Endothelial cell of umbilical vein (primary cell): ENCODE results near the gene AK5. TPM values are rescaled to one million over a fixed set of nuclear protein-coding genes. Genes with fewer than 3 reads are reported as not detected.

Experiments used
- BruUV-seq: library from RNA; stranded (reverse); fragments of 400-500 nt; replicated peaks from 2 replicates; lab custom pipeline; 2021; lab: Mats Ljungman, UMichigan
- CTCF ChIA-PET: fragments of 300-600, 350-600 bp; sonication (Branson Sonifier 250); formaldehyde crosslinking; loops from one replicate; lab custom pipeline; 2021; ENCODE audit warnings: antibody characterized with exemption, inconsistent platforms; lab: Charles Lee
- POLR2A ChIA-PET: fragments of 300-600, 350-600 bp; sonication (Branson Sonifier 250); formaldehyde crosslinking; loops from one replicate; lab custom pipeline; 2021; ENCODE audit warnings: antibody characterized with exemption, inconsistent platforms; lab: Charles Lee
- DNase-seq: peaks from one replicate; pipeline ENCODE4 v3.0.0-alpha.2; 2011; ENCODE audit warnings: low read depth, low spot score
- FAIRE-seq: peaks from 2 replicates; lab custom pipeline; 2011; peaks lifted over from hg19 to GRCh38; lab: Jason Lieb, UNC
- H2AFZ ChIP-seq: 2 replicates; pipeline ENCODE4 v1.6.0; 2012; ENCODE audit warnings: low read depth, low read length, control low read depth, inconsistent platforms
- H3K27ac ChIP-seq: 2 replicates; pipeline ENCODE4 v1.5.1; 2011; ENCODE audit warnings: low read depth, mild to moderate bottlenecking, control low read depth, low read length, moderate library complexity; ENCODE audit not compliant: insufficient read depth
- H3K27me3 ChIP-seq, 2 experiments: 2 replicates each; pipeline versions ENCODE4 v1.6.0 to v1.6.1; 2011; ENCODE audit warnings: low read length in 2 of 2, mixed read lengths in 1 of 2; ENCODE audit not compliant: control insufficient read depth in 2 of 2, insufficient read depth in 2 of 2
- H3K36me3 ChIP-seq, 2 experiments: 2 replicates in 1 of 2; 3 replicates in 1 of 2; pipeline ENCODE4 v1.5.1; 2011; ENCODE audit warnings: low read length in 2 of 2, mild to moderate bottlenecking in 1 of 2, moderate library complexity in 1 of 2; ENCODE audit not compliant: control insufficient read depth in 2 of 2, insufficient read depth in 2 of 2; ENCODE audit errors: extremely low read depth in 1 of 2
- H3K4me1 ChIP-seq: 3 replicates; pipeline ENCODE4 v1.5.1; 2011; ENCODE audit warnings: mild to moderate bottlenecking, low read length; ENCODE audit not compliant: control insufficient read depth, insufficient read depth; ENCODE audit errors: extremely low read depth
- H3K4me2 ChIP-seq: 2 replicates; pipeline ENCODE4 v1.6.1; 2011; ENCODE audit warnings: low read length, control low read depth, mixed read lengths; ENCODE audit not compliant: insufficient read depth
- H3K4me3 ChIP-seq, 3 experiments: fragments of 200-600 bp in 1 of 3; sonication (generic), shearing (Covaris generic) in 1 of 3; replicated peaks in 1 of 3; 2 replicates each; pipeline ENCODE4 v1.5.1; 2011 to 2016; ENCODE audit warnings: control low read depth in 3 of 3, low read length in 3 of 3, mild to moderate bottlenecking in 2 of 3, inconsistent platforms in 1 of 3, low read depth in 1 of 3, moderate library complexity in 1 of 3; ENCODE audit not compliant: insufficient read depth in 1 of 3
- H3K79me2 ChIP-seq: 2 replicates; pipeline ENCODE4 v1.6.0; 2012; ENCODE audit warnings: low read length, inconsistent platforms; ENCODE audit not compliant: control insufficient read depth, insufficient read depth
- H3K9ac ChIP-seq: replicated peaks from 2 replicates; pipeline ENCODE3; 2011; ENCODE audit warnings: low read length, control low read depth; ENCODE audit not compliant: insufficient read depth; ENCODE audit errors: extremely low read depth
- H3K9me1 ChIP-seq: replicated peaks from 3 replicates; pipeline ENCODE4 v1.6.0; 2011; ENCODE audit warnings: mild to moderate bottlenecking, low read length; ENCODE audit not compliant: control insufficient read depth, insufficient read depth; ENCODE audit errors: extremely low read depth
- H3K9me3 ChIP-seq: replicated peaks from 2 replicates; pipeline ENCODE4 v1.5.1; 2012; ENCODE audit warnings: low read length, inconsistent platforms; ENCODE audit not compliant: control insufficient read depth, insufficient read depth
- H4K20me1 ChIP-seq: replicated peaks from 2 replicates; pipeline ENCODE3; 2011; ENCODE audit warnings: mild to moderate bottlenecking, low read length; ENCODE audit not compliant: control insufficient read depth, insufficient read depth; ENCODE audit errors: extremely low read depth
- CTCF ChIP-seq, 2 donors: IDR thresholded peaks; 1 replicate in 1 of 2; 2 replicates in 1 of 2; pipeline ENCODE4 v1.5.1; 2011; ENCODE audit warnings: low read length in 2 of 2, mild to moderate bottlenecking in 2 of 2, moderate library complexity in 2 of 2, control low read depth in 1 of 2, inconsistent platforms in 1 of 2, low read depth in 1 of 2; ENCODE audit not compliant: insufficient read depth in 1 of 2; ENCODE audit errors: extremely low read depth in 1 of 2
- EZH2 ChIP-seq: IDR thresholded peaks from 2 replicates; pipeline ENCODE4 v1.6.1; 2012; ENCODE audit warnings: borderline replicate concordance, low read depth, mild to moderate bottlenecking, moderate library complexity, low read length, inconsistent platforms; ENCODE audit not compliant: severe bottlenecking
- FOS ChIP-seq: IDR thresholded peaks from 2 replicates; pipeline ENCODE4 v1.6.1; 2011; ENCODE audit warnings: mild to moderate bottlenecking, low read length, moderate library complexity, borderline replicate concordance; ENCODE audit not compliant: insufficient read depth
- JUN ChIP-seq: IDR thresholded peaks from 2 replicates; pipeline ENCODE4 v1.6.1; 2011; ENCODE audit warnings: borderline replicate concordance, low read depth; ENCODE audit not compliant: insufficient read length, insufficient read depth
- MAX ChIP-seq: IDR thresholded peaks from 2 replicates; pipeline ENCODE4 v1.6.1; 2011; ENCODE audit not compliant: insufficient read depth, insufficient read length
- MYC ChIP-seq: IDR thresholded peaks from one replicate; pipeline ENCODE4 v1.6.1; 2011; ENCODE audit warnings: mild to moderate bottlenecking, low read depth, low read length
- POLR2A ChIP-seq: IDR thresholded peaks from 2 replicates; pipeline ENCODE4 v1.6.1; 2012; ENCODE audit warnings: low read depth, mild to moderate bottlenecking, control low read depth, low read length
- dilution Hi-C: fragments of 300-500 bp; cut with MboI; formaldehyde crosslinking; loops from one replicate; pipeline ENCODE4 v1.15.0; 2019; ENCODE audit warnings: low sequenced_read_pairs; ENCODE audit not compliant: extremely low pct_ligation_motif_present
- intact Hi-C: fragments of 100-400 bp; cut with micrococcal nuclease; formaldehyde crosslinking; loops from one replicate; pipeline ENCODE4 v1.10.0; 2022
- polyA plus RNA-seq, 4 experiments: library from polyadenylated mRNA; depleted of rRNA in 3 of 4; stranded (reverse) in 3 of 4; unstranded in 1 of 4; fragments of >200 nt; gene quantifications; 2 replicates each; pipeline versions ENCODE4 v1.2.1 to v1.2.3, GENCODE V29; 2011 to 2012; ENCODE audit warnings: missing spikeins in 1 of 4
- total RNA-seq: library from RNA; stranded (reverse); gene quantifications from 2 replicates; pipeline ENCODE4 v1.2.3, GENCODE V29; 2021

The AK5 gene
- total and polyA plus RNA-seq, 2 donors (not counting 3 experiments of a cell fraction or from before 2014, with no cell fraction given), result 5.0 to 7.5 TPM

GRCh38 chr1:77592906-77593305, 311.1 kb downstream of the AK5 start:
- dilution Hi-C loops, result no loop called here
- CTCF ChIA-PET, result interaction anchor here (1.2 to 1.3 kb wide), 3 partner anchors 8 to 16 kb away, joined by 4 to 6 read pairs (median 4); no protein-coding TSS in a partner anchor
- H3K9me1 ChIP-seq, result no peaks in the 10 kb centered on the region

GRCh38 chr1:77594366-77595112, 312.7 kb downstream of the AK5 start:
- no peaks in the 10 kb centered on the region for H3K9me3 ChIP-seq
- ChIA-PET POLR2A (no interaction called here), CTCF (interaction anchor here (1.0 to 1.6 kb wide), 2 partner anchors 9 kb away, joined by 3 read pairs; no protein-coding TSS in a partner anchor)
- H2AFZ ChIP-seq, result no peak overlapping the region
- peaks cover 31% of the 10 kb centered on the region for H3K79me2 ChIP-seq
- no peak overlapping the region for H3K9ac ChIP-seq
- H3K27ac ChIP-seq, result no peak overlapping the region
- intact Hi-C loops (no loop called here), dilution Hi-C loops (no loop called here)
- FAIRE-seq (no peak), DNase-seq (no peak)
- H3K4me3 ChIP-seq, result no peak overlapping the region
- no peaks in the 10 kb centered on the region for H3K9me1 ChIP-seq
- no peaks in the 10 kb centered on the region for H4K20me1 ChIP-seq
- peaks cover 0 to 3% of the 10 kb centered on the region in 2 experiments for H3K36me3 ChIP-seq
- H3K4me1 ChIP-seq, result no peaks in the 10 kb centered on the region
- H3K27me3 ChIP-seq, result no peaks in the 10 kb centered on the region
- TF ChIP-seq MYC (no peak), JUN (no peak), CTCF (IDR thresholded peaks at IDR 0.05; ENCODE audit: extremely low read depth in 1 of 2, insufficient read depth in 1 of 2, low read depth in 1 of 2, low read length in 2 of 2) (no peak), MAX (no peak), EZH2 (no peak), POLR2A (no peak), FOS (no peak)
- no TSS peak for BruUV-seq
- H3K4me2 ChIP-seq, result no peak overlapping the region

More at GRCh38 chr1:77592906-77593305, 311.1 kb downstream of the AK5 start:
- no peaks in the 10 kb centered on the region for H3K9me3 ChIP-seq
- peaks cover 0 to 3% of the 10 kb centered on the region in 2 experiments for H3K36me3 ChIP-seq
- no peak overlapping the region for H2AFZ ChIP-seq
- H3K4me2 ChIP-seq, result no peak overlapping the region
- DNase-seq (no peak), FAIRE-seq (no peak)
- H3K27ac ChIP-seq, result no peak overlapping the region
- no peaks in the 10 kb centered on the region for H3K4me1 ChIP-seq
- no TSS peak for BruUV-seq
- H4K20me1 ChIP-seq, result no peaks in the 10 kb centered on the region
- POLR2A ChIA-PET, result no interaction called here
- intact Hi-C loops, result no loop called here
- H3K27me3 ChIP-seq, result no peaks in the 10 kb centered on the region
- TF ChIP-seq EZH2 (no peak), JUN (no peak), POLR2A (no peak)
- no peak overlapping the region for H3K4me3 ChIP-seq
- peaks cover 32% of the 10 kb centered on the region for H3K79me2 ChIP-seq
- H3K9ac ChIP-seq, result no peak overlapping the region
